H9 (cell line): ENCODE results near the gene PVR. TPM values are rescaled to one million over a fixed set of nuclear protein-coding genes. Genes with fewer than 3 reads are reported as not detected.

ENCODE experiments used
- DNase-seq: peaks from one replicate; pipeline ENCODE4 v3.0.0-alpha.2; 2017
- H2AFZ ChIP-seq: one replicate; pipeline ENCODE4 v1.6.1; 2013; ENCODE audit warnings: mild to moderate bottlenecking, low read length, control low read depth, moderate library complexity
- H2AK5ac ChIP-seq: 2 replicates; pipeline ENCODE4 v1.6.1; 2013; ENCODE audit warnings: low read length, control low read depth, mixed read lengths; ENCODE audit not compliant: insufficient read length
- H2BK120ac ChIP-seq: one replicate; pipeline ENCODE4 v1.6.1; 2013; ENCODE audit warnings: low read depth, mild to moderate bottlenecking, low read length, control low read depth, inconsistent platforms; ENCODE audit not compliant: poor library complexity, severe bottlenecking
- H2BK12ac ChIP-seq: 2 replicates; pipeline ENCODE4 v1.6.1; 2013; ENCODE audit warnings: low read length, control low read depth, mixed read lengths, low read depth; ENCODE audit not compliant: insufficient read length
- H2BK15ac ChIP-seq: 2 replicates; pipeline ENCODE4 v1.6.1; 2013; ENCODE audit warnings: low read depth, low read length, control low read depth
- H2BK20ac ChIP-seq: one replicate; pipeline ENCODE4 v1.6.1; 2013; ENCODE audit warnings: low read depth, mild to moderate bottlenecking, low read length, control low read depth, inconsistent platforms; ENCODE audit not compliant: poor library complexity, severe bottlenecking
- H2BK5ac ChIP-seq: 2 replicates; pipeline ENCODE4 v1.6.1; 2013; ENCODE audit warnings: low read length, control low read depth, mixed read lengths; ENCODE audit not compliant: insufficient read length
- H3K14ac ChIP-seq: 2 replicates; pipeline ENCODE4 v1.6.1; 2013; ENCODE audit warnings: low read length, control low read depth; ENCODE audit not compliant: insufficient read depth
- H3K18ac ChIP-seq: 2 replicates; pipeline ENCODE4 v1.6.1; 2013; ENCODE audit warnings: low read depth, mild to moderate bottlenecking, mixed read lengths, low read length, control low read depth; ENCODE audit not compliant: insufficient read length
- H3K23ac ChIP-seq: 2 replicates; pipeline ENCODE4 v1.6.1; 2013; ENCODE audit warnings: low read length, control low read depth, mixed read lengths, low read depth; ENCODE audit not compliant: insufficient read length
- H3K23me2 ChIP-seq: 2 replicates; pipeline ENCODE4 v1.6.1; 2013; ENCODE audit warnings: low read depth, mild to moderate bottlenecking, mixed read lengths, low read length, control low read depth; ENCODE audit not compliant: insufficient read length, poor library complexity, severe bottlenecking
- H3K27ac ChIP-seq: 2 replicates; pipeline ENCODE4 v1.5.1; 2013; ENCODE audit warnings: low read length, control low read depth, mixed read lengths, low read depth; ENCODE audit not compliant: insufficient read length
- H3K27me3 ChIP-seq: 2 replicates; pipeline ENCODE4 v1.6.1; 2013; ENCODE audit warnings: low read length, control low read depth, inconsistent platforms; ENCODE audit not compliant: insufficient read depth
- H3K4ac ChIP-seq: 2 replicates; pipeline ENCODE4 v1.6.1; 2013; ENCODE audit warnings: low read depth, mild to moderate bottlenecking, control low read depth, inconsistent platforms, low read length, moderate library complexity
- H3K4me1 ChIP-seq: 2 replicates; pipeline ENCODE4 v1.6.1; 2013; ENCODE audit warnings: low read length, control low read depth, inconsistent platforms; ENCODE audit not compliant: insufficient read depth
- H3K4me2 ChIP-seq: 2 replicates; pipeline ENCODE4 v1.6.1; 2013; ENCODE audit warnings: low read length, control low read depth, mixed read lengths; ENCODE audit not compliant: insufficient read length, insufficient read depth
- H3K56ac ChIP-seq: 2 replicates; pipeline ENCODE4 v1.6.1; 2013; ENCODE audit warnings: low read depth, mild to moderate bottlenecking, mixed read lengths, low read length, control low read depth; ENCODE audit not compliant: insufficient read length
- H3K79me1 ChIP-seq: 2 replicates; pipeline ENCODE4 v1.6.1; 2013; ENCODE audit warnings: low read depth, mild to moderate bottlenecking, moderate library complexity, low read length, control low read depth, inconsistent platforms; ENCODE audit not compliant: insufficient read depth, poor library complexity, severe bottlenecking
- H3K79me2 ChIP-seq: 2 replicates; pipeline ENCODE4 v1.6.1; 2013; ENCODE audit warnings: low read length, control low read depth, inconsistent platforms; ENCODE audit not compliant: insufficient read depth
- H3K9ac ChIP-seq: 2 replicates; pipeline ENCODE4 v1.6.1; 2013; ENCODE audit warnings: low read length, control low read depth, mixed read lengths; ENCODE audit not compliant: insufficient read length; ENCODE audit errors: extremely low read depth
- H3K9me3 ChIP-seq: one replicate; pipeline ENCODE4 v1.6.1; 2013; ENCODE audit warnings: low read depth, low read length, inconsistent platforms; ENCODE audit not compliant: control insufficient read depth
- H3T11ph ChIP-seq: one replicate; pipeline ENCODE4 v1.6.1; 2013; ENCODE audit warnings: mild to moderate bottlenecking, low read length, control low read depth, inconsistent platforms
- H4K20me1 ChIP-seq: one replicate; pipeline ENCODE4 v1.6.1; 2013; ENCODE audit not compliant: control insufficient read depth, insufficient read length, insufficient read depth
- H4K5ac ChIP-seq: 2 replicates; pipeline ENCODE4 v1.6.1; 2013; ENCODE audit warnings: low read depth, mild to moderate bottlenecking, mixed read lengths, low read length, control low read depth; ENCODE audit not compliant: insufficient read length
- H4K8ac ChIP-seq: replicated peaks from 2 replicates; pipeline ENCODE4 v1.6.1; 2013; ENCODE audit warnings: low read length, control low read depth, mixed read lengths, low read depth; ENCODE audit not compliant: insufficient read length
- H4K91ac ChIP-seq: 2 replicates; pipeline ENCODE4 v1.6.1; 2013; ENCODE audit warnings: low read depth, mild to moderate bottlenecking, moderate library complexity, mixed read lengths, low read length, control low read depth; ENCODE audit not compliant: insufficient read length
- H3K27ac Mint-ChIP-seq, 3 experiments: 2 replicates in 2 of 3; 3 replicates in 1 of 3; pipeline ENCODE4 v1.8.0; 2020 to 2021; ENCODE audit warnings: mixed read lengths in 3 of 3, mild to moderate bottlenecking in 1 of 3, moderate library complexity in 1 of 3
- H3K27me3 Mint-ChIP-seq: 2 replicates; pipeline ENCODE4 v1.8.0; 2021; ENCODE audit warnings: low read depth, mild to moderate bottlenecking, moderate library complexity, mixed read lengths
- H3K36me3 Mint-ChIP-seq, 3 experiments: 2 replicates in 2 of 3; 3 replicates in 1 of 3; pipeline ENCODE4 v1.8.0; 2020 to 2021; ENCODE audit warnings: low read depth in 3 of 3, mixed read lengths in 3 of 3; ENCODE audit not compliant: insufficient read depth in 1 of 3
- H3K4me1 Mint-ChIP-seq, 2 experiments: 2 replicates each; pipeline ENCODE4 v1.8.0; 2020; ENCODE audit warnings: mixed read lengths in 2 of 2
- H3K4me3 Mint-ChIP-seq, 2 experiments: 2 replicates in 1 of 2; 3 replicates in 1 of 2; pipeline ENCODE4 v1.8.0; 2020 to 2021; ENCODE audit warnings: mild to moderate bottlenecking in 2 of 2, mixed read lengths in 2 of 2, moderate library complexity in 1 of 2
- H3K9me3 Mint-ChIP-seq, 2 experiments: 2 replicates in 1 of 2; 3 replicates in 1 of 2; pipeline ENCODE4 v1.8.0; 2020; ENCODE audit warnings: mild to moderate bottlenecking in 2 of 2, mixed read lengths in 2 of 2, moderate library complexity in 1 of 2
- WGBS: extraction: QIAGEN DNeasy Blood & Tissue Kit; methylation state at CpG from one replicate; pipeline ENCODE4 v1.1.7; 2013; ENCODE audit warnings: missing lambda C conversion rate, low lambda C conversion rate, mixed read lengths; ENCODE audit not compliant: insufficient read length; ENCODE audit errors: extremely low coverage; 5-methylcytosine and 5-hydroxymethylcytosine counted together
- total RNA-seq: library from RNA; stranded (reverse); gene quantifications from 2 replicates; pipeline ENCODE4 v1.2.1, GENCODE V29; 2021
- TF ChIP-seq, protein P1 (sequence below): fragments of 200-600 bp; sonication (generic); conservative IDR thresholded peaks from 3 replicates; pipeline ENCODE4 v1.8.0; 2021; ENCODE audit warnings: antibody characterized with exemption, mild to moderate bottlenecking

PVR gene
- total RNA-seq, 1 experiment from 2014 or later, result 29.2 TPM

DNA sequence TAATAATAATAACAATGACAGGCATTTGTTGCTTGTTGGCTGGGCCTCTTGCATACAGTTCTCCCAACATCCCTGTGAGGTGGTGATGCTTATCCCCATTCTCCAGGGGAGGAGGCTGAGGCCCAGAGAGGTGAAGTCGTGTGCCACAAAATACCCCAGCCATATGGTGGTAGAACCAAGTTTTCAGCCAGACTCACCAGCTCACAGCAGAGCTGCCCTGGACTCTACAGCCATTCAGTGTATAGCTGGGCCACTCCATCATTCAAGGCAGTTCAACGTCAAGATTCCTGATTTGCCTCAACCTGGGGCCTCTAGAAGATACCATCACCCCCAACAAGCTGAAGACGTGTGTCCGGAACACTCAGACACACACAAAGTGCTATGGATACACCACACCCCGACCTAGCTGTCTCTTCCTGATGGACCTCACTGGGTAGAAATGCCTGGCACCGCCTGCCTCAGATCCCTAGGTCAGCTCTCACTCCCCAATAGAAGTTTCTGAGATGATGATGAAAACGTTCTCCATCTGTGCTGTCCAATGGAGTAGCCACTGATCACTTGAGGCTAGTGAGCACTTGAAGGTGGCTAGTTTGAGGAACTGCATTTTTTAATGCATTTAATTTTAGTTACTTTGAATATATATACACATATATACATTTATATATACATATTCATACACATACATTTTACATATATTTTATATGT lies 23.3 kb downstream of the PVR start:
- Histone ChIP-seq H4K91ac (no peak overlapping the region), H3K9me3 (no peaks in the 10 kb centered on the region), H4K20me1 (no peaks in the 10 kb centered on the region), H2AFZ (no peak overlapping the region), H4K5ac (no peak overlapping the region), H3K79me2 (no peaks in the 10 kb centered on the region), H3K14ac (no peak overlapping the region), H3K56ac (no peak overlapping the region), H3K18ac (no peak overlapping the region), H2BK15ac (no peak overlapping the region; the same call in 1 of the 2 replicates), H2BK120ac (no peak overlapping the region), H3K79me1 (no peaks in the 10 kb centered on the region), H3K4me2 (no peak overlapping the region), H3K9ac (no peak overlapping the region), H2BK5ac (no peak overlapping the region), H3K23me2 (no peaks in the 10 kb centered on the region), H4K8ac (no peak overlapping the region), H3K27me3 (no peaks in the 10 kb centered on the region), H3K4ac (no peak overlapping the region), H3K4me1 (no peaks in the 10 kb centered on the region), H3T11ph (no peak overlapping the region), H2BK20ac (no peak overlapping the region), H2BK12ac (no peak overlapping the region), H3K23ac (no peak overlapping the region), H3K27ac (no peak overlapping the region), H2AK5ac (no peak overlapping the region)
- Mint-ChIP-seq H3K9me3 (no peaks in the 10 kb centered on the region; a peak in 1 of 5 replicates), H3K27me3 (no peaks in the 10 kb centered on the region; the same call in none of the 2 replicates), H3K4me3 (no peak overlapping the region), H3K36me3 (peaks cover 5 to 15% (median 7%) of the 10 kb centered on the region in 3 experiments; a peak in 6 of 7 replicates), H3K27ac (no peak overlapping the region; a peak in 1 of 7 replicates), H3K4me1 (peaks cover 10 to 12% of the 10 kb centered on the region in 2 experiments)
- DNase-seq, result no peak
- WGBS, result no CpG with 5 or more reads among the region's 7 CpGs
- TF ChIP-seq, protein P1, sequence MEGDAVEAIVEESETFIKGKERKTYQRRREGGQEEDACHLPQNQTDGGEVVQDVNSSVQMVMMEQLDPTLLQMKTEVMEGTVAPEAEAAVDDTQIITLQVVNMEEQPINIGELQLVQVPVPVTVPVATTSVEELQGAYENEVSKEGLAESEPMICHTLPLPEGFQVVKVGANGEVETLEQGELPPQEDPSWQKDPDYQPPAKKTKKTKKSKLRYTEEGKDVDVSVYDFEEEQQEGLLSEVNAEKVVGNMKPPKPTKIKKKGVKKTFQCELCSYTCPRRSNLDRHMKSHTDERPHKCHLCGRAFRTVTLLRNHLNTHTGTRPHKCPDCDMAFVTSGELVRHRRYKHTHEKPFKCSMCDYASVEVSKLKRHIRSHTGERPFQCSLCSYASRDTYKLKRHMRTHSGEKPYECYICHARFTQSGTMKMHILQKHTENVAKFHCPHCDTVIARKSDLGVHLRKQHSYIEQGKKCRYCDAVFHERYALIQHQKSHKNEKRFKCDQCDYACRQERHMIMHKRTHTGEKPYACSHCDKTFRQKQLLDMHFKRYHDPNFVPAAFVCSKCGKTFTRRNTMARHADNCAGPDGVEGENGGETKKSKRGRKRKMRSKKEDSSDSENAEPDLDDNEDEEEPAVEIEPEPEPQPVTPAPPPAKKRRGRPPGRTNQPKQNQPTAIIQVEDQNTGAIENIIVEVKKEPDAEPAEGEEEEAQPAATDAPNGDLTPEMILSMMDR, result no peak
